Endothelial cell (in vitro differentiated cells): ENCODE measurements around the gene FRMD4A. TPM values are rescaled to one million over a fixed set of nuclear protein-coding genes. Genes with fewer than 3 reads are reported as not detected.
A peak's percentile ranks its signal among the peaks of the same experiment; 100 is the strongest.

ENCODE experiments used
- DNase-seq: peaks from one replicate; pipeline ENCODE4 v3.0.0; 2021; ENCODE audit warnings: low spot score
- H3K27ac Mint-ChIP-seq: one replicate; pipeline ENCODE4 v1.8.0; 2021; ENCODE audit warnings: mixed read lengths, inconsistent platforms; ENCODE audit not compliant: unreplicated experiment
- H3K27me3 Mint-ChIP-seq: one replicate; pipeline ENCODE4 v1.8.0; 2021; ENCODE audit warnings: mild to moderate bottlenecking, moderate library complexity, mixed read lengths, inconsistent platforms; ENCODE audit not compliant: unreplicated experiment
- H3K36me3 Mint-ChIP-seq: one replicate; pipeline ENCODE4 v1.8.0; 2021; ENCODE audit warnings: mild to moderate bottlenecking, low read depth, mixed read lengths, inconsistent platforms; ENCODE audit not compliant: unreplicated experiment
- H3K4me1 Mint-ChIP-seq: one replicate; pipeline ENCODE4 v1.8.0; 2021; ENCODE audit warnings: mild to moderate bottlenecking, mixed read lengths, inconsistent platforms; ENCODE audit not compliant: unreplicated experiment
- H3K4me3 Mint-ChIP-seq: one replicate; pipeline ENCODE4 v1.8.0; 2021; ENCODE audit warnings: mild to moderate bottlenecking, mixed read lengths, inconsistent platforms; ENCODE audit not compliant: unreplicated experiment
- H3K9me3 Mint-ChIP-seq: one replicate; pipeline ENCODE4 v1.8.0; 2021; ENCODE audit warnings: mixed read lengths, inconsistent platforms; ENCODE audit not compliant: unreplicated experiment
- CTCF ChIP-seq: fragments of 200-600 bp; sonication (generic); IDR thresholded peaks from one replicate; pipeline ENCODE4 v1.5.0; 2021; ENCODE audit warnings: antibody characterized with exemption; ENCODE audit not compliant: unreplicated experiment
- total RNA-seq: library from RNA; stranded (reverse); fragmentation: NEBNext Ultra II Directional; extraction: Animal tissue kit (Norgen Biotek cat#: 25700); gene quantifications from one replicate; pipeline ENCODE4 v1.2.1, GENCODE V29; 2021; ENCODE audit not compliant: unreplicated experiment

The FRMD4A gene
- total RNA-seq, 1 donor from 2014 or later: 68.9 TPM

- DNase-seq: no peak
- no peak for TF ChIP-seq CTCF
- Mint-ChIP-seq H3K27ac (no peak overlapping the region), H3K4me3 (peak overlapping the region; percentile 63), H3K9me3 (no peaks in the 10 kb centered on the region), H3K4me1 (peaks cover 14% of the 10 kb centered on the region), H3K36me3 (peaks cover 43% of the 10 kb centered on the region), H3K27me3 (no peaks in the 10 kb centered on the region)
Measured at GRCh38 chr10:13681095-13681494, 649.6 kb downstream of the FRMD4A start.

GRCh38 chr10:13678101-13678843 is 652.5 kb downstream of the FRMD4A start:
- H3K36me3 Mint-ChIP-seq: peaks cover 40% of the 10 kb centered on the region
- H3K4me1 Mint-ChIP-seq: peaks cover 17% of the 10 kb centered on the region
- peaks cover 2% of the 10 kb centered on the region for H3K27me3 Mint-ChIP-seq
- H3K27ac Mint-ChIP-seq: no peak overlapping the region
- H3K4me3 Mint-ChIP-seq: no peak overlapping the region
- no peak for DNase-seq
- no peak for TF ChIP-seq CTCF
- no peaks in the 10 kb centered on the region for H3K9me3 Mint-ChIP-seq

GRCh38 chr10:13674645-13675588 is 655.8 kb downstream of the FRMD4A start:
- Mint-ChIP-seq H3K4me1 (peaks cover 35% of the 10 kb centered on the region), H3K4me3 (peak overlapping the region; percentile 50), H3K27ac (peak overlapping the region; percentile 76), H3K9me3 (no peaks in the 10 kb centered on the region), H3K27me3 (peaks cover 2% of the 10 kb centered on the region), H3K36me3 (peaks cover 46% of the 10 kb centered on the region)
- no peak for TF ChIP-seq CTCF
- peak; percentile 28 for DNase-seq

- peak overlapping the region; percentile 9 for H3K4me3 Mint-ChIP-seq
- H3K27ac Mint-ChIP-seq: peak overlapping the region; percentile 16
- TF ChIP-seq CTCF: no peak
- no peaks in the 10 kb centered on the region for H3K9me3 Mint-ChIP-seq
- no peak for DNase-seq
- peaks cover 57% of the 10 kb centered on the region for H3K36me3 Mint-ChIP-seq
- peaks cover 4% of the 10 kb centered on the region for H3K27me3 Mint-ChIP-seq
- peaks cover 42% of the 10 kb centered on the region for H3K4me1 Mint-ChIP-seq
Measured at GRCh38 chr10:13673156-13673555, 657.6 kb downstream of the FRMD4A start.
